Esophagus muscularis mucosa (tissue), 4 donors: ENCODE measurements around the gene CRHR2. TPM values are rescaled to one million over a fixed set of nuclear protein-coding genes. Genes with fewer than 3 reads are reported as not detected.

Experiments used
- DNase-seq: peaks from one replicate; pipeline ENCODE4 v3.0.0-alpha.2; 2017; ENCODE audit errors: extremely low spot score
- H3K27ac ChIP-seq, 4 donors: fragments of 200-600 bp; sonication (generic); replicated peaks in 1 of 4; 1 replicate in 3 of 4; 2 replicates in 1 of 4; pipeline ENCODE4 v1.5.1; 2016 to 2019; ENCODE audit warnings: mild to moderate bottlenecking in 1 of 4
- H3K27me3 ChIP-seq, 4 donors: fragments of 200-600 bp; sonication (generic); one replicate each; pipeline versions ENCODE4 v1.5.1 to v1.6.0; 2016 to 2019
- H3K36me3 ChIP-seq, 4 donors: fragments of 200-600 bp; sonication (generic); one replicate each; pipeline ENCODE4 v1.5.1; 2016 to 2019
- H3K4me1 ChIP-seq, 4 donors: fragments of 200-600 bp; sonication (generic); one replicate each; pipeline ENCODE4 v1.5.1; 2016 to 2019
- H3K4me3 ChIP-seq, 4 donors: fragments of 200-600 bp; sonication (generic); 1 replicate in 2 of 4; 2 replicates in 2 of 4; pipeline ENCODE4 v1.5.1; 2016 to 2019; ENCODE audit warnings: mild to moderate bottlenecking in 4 of 4, moderate library complexity in 1 of 4
- H3K9me3 ChIP-seq, 4 donors: fragments of 200-600 bp; sonication (generic); 1 replicate in 3 of 4; 2 replicates in 1 of 4; pipeline ENCODE4 v1.5.1; 2016 to 2019
- EP300 ChIP-seq: sonication (generic); formaldehyde crosslinking; IDR thresholded peaks from one replicate; pipeline ENCODE4 v1.6.1; 2017; ENCODE audit warnings: antibody characterized with exemption
- POLR2A ChIP-seq: fragments of 450-650 bp; IDR thresholded peaks from one replicate; pipeline ENCODE4 v1.6.1; 2017; ENCODE audit warnings: antibody characterized with exemption, moderate library complexity, mild to moderate bottlenecking, low read depth
- POLR2AphosphoS5 ChIP-seq, 2 donors: sonication (generic); formaldehyde crosslinking; IDR thresholded peaks; one replicate each; pipeline ENCODE4 v1.6.1; 2017; ENCODE audit warnings: antibody characterized with exemption in 2 of 2
- WGBS: methylation state at CpG from one replicate; pipeline ENCODE4 v1.1.5; 2018; 5-methylcytosine and 5-hydroxymethylcytosine counted together
- intact Hi-C: fragments of 100-400 bp; cut with DNase I; formaldehyde crosslinking; loops from one replicate; pipeline ENCODE4 v1.15.1; 2023
- total RNA-seq, 4 donors: library from RNA; depleted of rRNA; stranded (reverse); fragments of >200 nt; gene quantifications; one replicate each; pipeline versions ENCODE4 v1.1.0 to v1.2.1, GENCODE V29; 2016
- TF ChIP-seq, protein P1 (sequence below), 3 experiments: fragments of 200-600 bp in 2 of 3; fragments of 450-650 bp in 1 of 3; sonication (generic) in 2 of 3; IDR thresholded peaks; one replicate each; pipeline ENCODE4 v1.5.1; 2017 to 2019; ENCODE audit warnings: antibody characterized with exemption in 3 of 3, mild to moderate bottlenecking in 2 of 3, moderate library complexity in 1 of 3

CRHR2 gene
- total RNA-seq, 4 donors from 2014 or later, result 0.13 to 0.29 TPM; not detected in 2

DNA sequence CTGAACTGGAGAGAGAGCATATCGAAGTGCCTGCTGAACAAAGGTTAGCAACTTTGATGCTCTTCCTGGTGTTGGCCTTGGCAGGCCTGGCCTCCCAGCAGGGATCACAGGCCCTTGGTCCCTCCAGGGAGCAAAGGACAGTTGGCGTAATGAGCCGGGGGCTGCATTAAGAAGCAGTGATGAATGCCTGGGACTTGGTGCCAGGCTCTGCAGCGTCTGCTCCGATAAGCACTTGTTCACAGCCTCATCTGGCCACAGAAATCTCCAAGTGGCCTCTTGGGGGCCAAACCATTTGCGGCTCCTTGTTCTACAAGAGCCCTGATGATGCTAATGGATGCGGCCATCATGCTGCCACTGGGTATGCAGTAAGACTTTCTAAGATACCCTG, 31.8 kb downstream of the CRHR2 start:
- H3K4me3 ChIP-seq, result no peak overlapping the region
- peaks cover 0 to 4% (median 2%) of the 10 kb centered on the region in 4 donors for H3K36me3 ChIP-seq
- WGBS, result 96% methylated on average over 7 of the region's 7 CpGs
- no peaks in the 10 kb centered on the region for H3K4me1 ChIP-seq
- H3K27ac ChIP-seq, result no peak overlapping the region
- intact Hi-C loops, result no loop called here
- no peak for TF ChIP-seq POLR2A
- TF ChIP-seq POLR2AphosphoS5 (IDR thresholded peaks at IDR 0.05), result no peak
- TF ChIP-seq, protein P1, sequence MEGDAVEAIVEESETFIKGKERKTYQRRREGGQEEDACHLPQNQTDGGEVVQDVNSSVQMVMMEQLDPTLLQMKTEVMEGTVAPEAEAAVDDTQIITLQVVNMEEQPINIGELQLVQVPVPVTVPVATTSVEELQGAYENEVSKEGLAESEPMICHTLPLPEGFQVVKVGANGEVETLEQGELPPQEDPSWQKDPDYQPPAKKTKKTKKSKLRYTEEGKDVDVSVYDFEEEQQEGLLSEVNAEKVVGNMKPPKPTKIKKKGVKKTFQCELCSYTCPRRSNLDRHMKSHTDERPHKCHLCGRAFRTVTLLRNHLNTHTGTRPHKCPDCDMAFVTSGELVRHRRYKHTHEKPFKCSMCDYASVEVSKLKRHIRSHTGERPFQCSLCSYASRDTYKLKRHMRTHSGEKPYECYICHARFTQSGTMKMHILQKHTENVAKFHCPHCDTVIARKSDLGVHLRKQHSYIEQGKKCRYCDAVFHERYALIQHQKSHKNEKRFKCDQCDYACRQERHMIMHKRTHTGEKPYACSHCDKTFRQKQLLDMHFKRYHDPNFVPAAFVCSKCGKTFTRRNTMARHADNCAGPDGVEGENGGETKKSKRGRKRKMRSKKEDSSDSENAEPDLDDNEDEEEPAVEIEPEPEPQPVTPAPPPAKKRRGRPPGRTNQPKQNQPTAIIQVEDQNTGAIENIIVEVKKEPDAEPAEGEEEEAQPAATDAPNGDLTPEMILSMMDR (IDR thresholded peaks at IDR 0.05), result no peak
- H3K27me3 ChIP-seq, result no peaks in the 10 kb centered on the region
- no peak for DNase-seq
- no peaks in the 10 kb centered on the region for H3K9me3 ChIP-seq

DNA sequence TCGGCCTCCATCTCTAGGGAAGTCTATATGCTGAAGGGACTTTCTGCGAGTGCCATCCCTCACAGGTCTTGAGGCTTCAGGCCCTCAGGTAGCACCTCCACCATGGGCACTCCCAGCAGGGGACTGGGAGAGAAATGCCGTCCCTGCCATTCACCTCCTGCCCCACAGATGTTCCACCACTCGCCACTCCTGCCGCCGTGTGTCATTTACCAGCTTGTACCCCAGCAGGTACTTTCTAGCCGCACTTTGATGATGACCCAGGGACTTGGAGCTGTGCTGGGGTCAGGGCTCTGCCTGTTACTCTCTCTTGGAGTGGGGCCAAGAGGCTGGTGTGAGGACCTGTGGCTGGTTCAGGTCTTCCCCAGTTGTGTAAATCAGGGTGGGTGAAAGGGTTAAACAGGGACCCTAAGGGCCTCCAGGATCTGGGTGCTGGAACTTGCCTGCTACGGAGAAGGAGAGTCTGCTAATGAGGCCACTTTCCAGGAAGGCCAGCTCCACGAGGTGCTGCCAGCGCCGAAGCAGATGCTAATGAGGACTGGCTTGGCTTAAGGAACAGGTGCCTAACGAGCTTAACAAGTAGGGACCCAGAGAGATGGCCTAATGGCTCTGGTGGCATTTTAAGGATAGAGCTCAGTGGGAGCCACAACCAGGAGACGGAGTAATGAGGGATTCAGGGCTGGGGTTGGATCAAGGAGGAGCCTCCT, 32.4 kb downstream of the CRHR2 start:
- intact Hi-C loops, result no loop called here
- TF ChIP-seq POLR2AphosphoS5 (IDR thresholded peaks at IDR 0.05) (no peak), EP300 (no peak), POLR2A (no peak)
- TF ChIP-seq, protein P1 (IDR thresholded peaks at IDR 0.05), result no peak
- Histone ChIP-seq H3K4me3 (no peak overlapping the region), H3K27ac (no peak overlapping the region), H3K9me3 (no peaks in the 10 kb centered on the region), H3K36me3 (peaks cover 3 to 10% (median 7%) of the 10 kb centered on the region in 4 donors), H3K27me3 (no peaks in the 10 kb centered on the region), H3K4me1 (no peaks in the 10 kb centered on the region)
- 92% methylated on average over 13 of the region's 13 CpGs for WGBS
- no peak for DNase-seq

DNA sequence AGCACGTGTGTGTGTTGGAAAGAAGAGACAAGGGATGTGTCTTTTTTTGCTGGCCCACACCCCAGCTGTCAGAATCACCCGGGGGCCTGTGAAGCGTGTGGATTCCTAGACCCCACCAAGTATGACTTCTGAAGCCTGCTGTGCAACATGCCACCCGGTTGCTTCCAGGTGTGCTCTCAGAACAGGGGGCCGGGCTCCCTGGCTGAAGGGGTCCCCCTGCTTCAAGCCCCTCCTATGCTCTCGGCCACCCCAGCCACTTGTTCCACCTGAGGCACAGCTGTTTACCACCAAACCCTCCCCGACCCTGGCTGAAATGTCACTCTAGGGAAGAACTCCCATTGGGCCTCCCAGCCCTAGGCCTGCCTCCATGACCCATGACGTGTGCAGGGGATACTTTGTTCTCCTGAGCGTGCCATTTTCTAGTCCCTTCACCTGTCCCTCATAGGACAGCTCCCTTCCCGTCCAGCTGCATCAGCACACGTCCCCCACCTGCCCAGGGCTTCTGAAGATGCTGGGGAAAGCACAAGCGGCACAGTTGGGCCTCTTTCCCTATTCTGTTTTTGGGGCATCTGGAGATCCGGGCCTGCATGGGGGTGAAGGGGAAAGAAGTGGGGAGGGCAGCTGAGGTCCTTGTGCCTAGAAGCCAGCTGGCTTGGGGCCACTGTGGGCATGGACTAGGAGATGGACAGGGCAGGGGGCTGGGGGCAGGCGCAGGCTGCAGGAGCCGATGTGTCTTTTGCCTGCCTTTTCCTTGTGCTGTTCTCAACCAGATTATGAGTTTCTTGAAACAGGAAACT, 33.3 kb downstream of the CRHR2 start:
- Histone ChIP-seq H3K4me1 (no peaks in the 10 kb centered on the region), H3K9me3 (no peaks in the 10 kb centered on the region), H3K36me3 (peaks cover 3 to 14% (median 8%) of the 10 kb centered on the region in 4 donors), H3K27me3 (no peaks in the 10 kb centered on the region), H3K4me3 (no peak overlapping the region), H3K27ac (no peak overlapping the region)
- intact Hi-C loops, result no loop called here
- DNase-seq, result no peak
- TF ChIP-seq POLR2A, result no peak
- TF ChIP-seq POLR2AphosphoS5 (IDR thresholded peaks at IDR 0.05), result no peak
- TF ChIP-seq, protein P1 (IDR thresholded peaks at IDR 0.05), result no peak
- no peak for TF ChIP-seq EP300
- 84% methylated on average over 14 of the region's 15 CpGs for WGBS

- WGBS, result 86% methylated on average over 10 of the region's 10 CpGs
- Histone ChIP-seq H3K27me3 (no peaks in the 10 kb centered on the region), H3K36me3 (peaks cover 3 to 16% (median 9%) of the 10 kb centered on the region in 4 donors), H3K4me1 (no peaks in the 10 kb centered on the region), H3K9me3 (no peaks in the 10 kb centered on the region), H3K27ac (no peak overlapping the region), H3K4me3 (no peak overlapping the region)
- intact Hi-C loops, result no loop called here
- DNase-seq, result peak; percentile 57
- TF ChIP-seq EP300 (no peak), POLR2A (no peak), POLR2AphosphoS5 (IDR thresholded peaks at IDR 0.05) (no peak)
- TF ChIP-seq, protein P1 (IDR thresholded peaks at IDR 0.05), result no peak
Observed at GRCh38 chr7:30647589-30648364, 34.5 kb downstream of the CRHR2 start.
